ENCODE measurements around the gene PSKH1. TPM values are rescaled to one million over a fixed set of nuclear protein-coding genes. Genes with fewer than 3 reads are reported as not detected.

The PSKH1 gene
- total and polyA plus RNA-seq, 10 of the 15 experiments (the other 5 are each of a cell fraction or from before 2014, with no cell fraction given), result 0.63 to 20.4 (median 7.8) TPM

- TF ChIP-seq REST (IDR thresholded peaks at IDR 0.05; ENCODE audit: low read depth, low read length), result no peak
- no peak for TF ChIP-seq USF2 (IDR thresholded peaks at IDR 0.05; ENCODE audit: borderline replicate concordance, low read depth, low read length)
Observed at GRCh38 chr16:67948015-67948414, 55.0 kb downstream of the PSKH1 start (continued).

DNA sequence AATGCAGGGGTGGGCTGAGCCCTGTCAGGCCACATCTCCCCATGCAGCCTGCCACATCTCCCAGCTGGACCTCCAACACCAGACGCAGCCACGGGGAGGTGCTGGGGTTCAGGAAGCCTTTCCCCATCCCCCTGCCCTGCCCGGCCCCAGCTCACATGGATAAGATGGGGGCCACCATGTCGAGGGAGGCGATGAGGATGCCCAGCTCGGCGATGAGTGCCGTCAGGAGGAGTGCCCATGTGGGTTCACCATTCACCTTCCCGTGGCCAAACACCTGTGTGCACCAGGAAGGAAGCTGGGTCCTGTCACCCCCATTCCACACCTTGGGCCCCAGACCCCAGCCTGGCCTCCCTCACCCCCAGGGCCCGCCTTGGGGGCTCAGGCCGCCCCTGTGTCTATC lies 56.6 kb downstream of the PSKH1 start:
- 88% methylated on average over 10 of the region's 11 CpGs for WGBS (ENCODE audit: insufficient coverage, insufficient replicate concordance, low lambda C conversion rate, missing lambda C conversion rate)
- Histone ChIP-seq H3K9me3 (replicated peaks; ENCODE audit: control insufficient read depth, insufficient read depth, low read length) (no peaks in the 10 kb centered on the region), H2AFZ (ENCODE audit: control insufficient read depth, low read depth, low read length) (no peak overlapping the region), H3K79me2 (ENCODE audit: control insufficient read depth, insufficient read depth, low read length) (no peaks in the 10 kb centered on the region), H3K27me3 (replicated peaks in 1 of 2; ENCODE audit: control insufficient read depth in 2 of 2, insufficient read depth in 2 of 2, low read length in 1 of 2) (no peaks in the 10 kb centered on the region), H3K4me1 (ENCODE audit: control insufficient read depth, insufficient read depth, low read length) (peaks cover 3% of the 10 kb centered on the region; the same call in 1 of the 2 replicates), H3K4me2 (ENCODE audit: control insufficient read depth, insufficient read depth) (no peak overlapping the region), H3K36me3 (ENCODE audit: control insufficient read depth in 2 of 2, insufficient read depth in 2 of 2, low read length in 1 of 2) (peaks cover 0 to 14% of the 10 kb centered on the region in 2 experiments; a peak in 3 of 4 replicates), H4K20me1 (ENCODE audit: control insufficient read depth, insufficient read depth) (no peaks in the 10 kb centered on the region), H3K9ac (ENCODE audit: control insufficient read depth, insufficient read depth, low read length) (no peak overlapping the region), H3K4me3 (no peak overlapping the region), H3K27ac (ENCODE audit: control insufficient read depth, insufficient read depth) (no peak overlapping the region)
- SMC1A ChIA-PET (ENCODE audit: uncharacterized antibody, unreplicated experiment), result no interaction called here
- CTCF ChIA-PET, result no interaction called here
- POLR2A ChIA-PET, result interaction anchor here (0.6 kb wide), 1 partner anchor 11 kb away, joined by 7 read pairs; no protein-coding TSS in a partner anchor
- BruUV-seq (replicated peaks), result no TSS peak
- DNase-seq (ENCODE audit: low read depth, low spot score) (no peak), ATAC-seq (no peak), FAIRE-seq (no peak)
- RAD21 ChIA-PET (ENCODE audit: unreplicated experiment), result no interaction called here
- intact Hi-C loops (cut with micrococcal nuclease; ENCODE audit: unreplicated experiment), result no loop called here
- TF ChIP-seq HDAC2 (IDR thresholded peaks at IDR 0.05) (no peak), ASH2L (IDR thresholded peaks at IDR 0.05; ENCODE audit: borderline replicate concordance, low read depth) (no peak), POLR2A (IDR thresholded peaks at IDR 0.05; ENCODE audit: low read depth, low read length) (0 out of 2 replicates have a peak, but pooled peaks have one; percentile 34)
- in situ Hi-C loops (cut with MboI), result no loop called here
